Neural progenitor cell (in vitro differentiated cells): ENCODE data around the gene ARHGAP15. TPM values are rescaled to one million over a fixed set of nuclear protein-coding genes. Genes with fewer than 3 reads are reported as not detected.

Source experiments
- DNase-seq: peaks from one replicate; pipeline ENCODE4 v3.0.0-alpha.2; 2016; ENCODE audit warnings: low spot score
- H2AFZ ChIP-seq: fragments of 200-600 bp; sonication (generic); replicated peaks from 2 replicates; pipeline ENCODE4 v1.6.1; 2016; ENCODE audit warnings: antibody characterized with exemption
- H3F3A ChIP-seq: fragments of 200-600 bp; sonication (generic); 2 replicates; pipeline ENCODE4 v1.6.1; 2016; ENCODE audit warnings: antibody characterized with exemption, low read depth
- H3K27ac ChIP-seq: fragments of 200-600 bp; sonication (generic); 2 replicates; pipeline ENCODE4 v1.5.1; 2016; ENCODE audit warnings: mild to moderate bottlenecking
- H3K27me3 ChIP-seq: fragments of 200-600 bp; sonication (generic); 2 replicates; pipeline ENCODE4 v1.6.1; 2016; ENCODE audit warnings: mild to moderate bottlenecking, moderate library complexity
- H3K36me3 ChIP-seq: fragments of 200-600 bp; sonication (generic); 2 replicates; pipeline ENCODE4 v1.5.1; 2016
- H3K4me1 ChIP-seq: fragments of 200-600 bp; sonication (generic); 2 replicates; pipeline ENCODE4 v1.6.1; 2016; ENCODE audit warnings: mixed run types
- H3K4me2 ChIP-seq: fragments of 200-600 bp; sonication (generic); 2 replicates; pipeline ENCODE4 v1.6.1; 2016
- H3K4me3 ChIP-seq: fragments of 200-600 bp; sonication (generic); 2 replicates; pipeline ENCODE4 v1.5.1; 2016
- H3K79me2 ChIP-seq: fragments of 200-600 bp; sonication (generic); 2 replicates; pipeline ENCODE4 v1.6.1; 2016; ENCODE audit warnings: low read depth
- H3K9ac ChIP-seq: fragments of 200-600 bp; sonication (generic); 2 replicates; pipeline ENCODE4 v1.6.1; 2016
- H3K9me3 ChIP-seq: fragments of 200-600 bp; sonication (generic); 2 replicates; pipeline ENCODE4 v1.5.1; 2016; ENCODE audit warnings: low read depth
- H4K20me1 ChIP-seq: fragments of 200-600 bp; sonication (generic); 2 replicates; pipeline ENCODE4 v1.6.1; 2016; ENCODE audit warnings: low read depth
- H3K27ac Mint-ChIP-seq: 3 replicates; pipeline ENCODE4 v1.8.0; 2021; ENCODE audit warnings: mixed read lengths
- H3K27me3 Mint-ChIP-seq: 2 replicates; pipeline ENCODE4 v1.8.0; 2022; ENCODE audit warnings: low read depth, mild to moderate bottlenecking, inconsistent platforms, moderate library complexity, mixed read lengths; ENCODE audit not compliant: insufficient read depth
- H3K36me3 Mint-ChIP-seq: 3 replicates; pipeline ENCODE4 v1.8.0; 2021; ENCODE audit warnings: mixed read lengths
- H3K4me1 Mint-ChIP-seq: 3 replicates; pipeline ENCODE4 v1.8.0; 2021; ENCODE audit warnings: mixed read lengths
- H3K4me3 Mint-ChIP-seq: 3 replicates; pipeline ENCODE4 v1.8.0; 2021; ENCODE audit warnings: mild to moderate bottlenecking, moderate library complexity, mixed read lengths
- H3K9me3 Mint-ChIP-seq: 3 replicates; pipeline ENCODE4 v1.8.0; 2020; ENCODE audit warnings: mixed read lengths
- CTCF ChIP-seq: fragments of 200-600 bp; sonication (generic); IDR thresholded peaks from 2 replicates; pipeline ENCODE4 v1.5.1; 2017; ENCODE audit warnings: antibody characterized with exemption, mild to moderate bottlenecking
- EZH2 ChIP-seq: fragments of 200-600 bp; sonication (generic); IDR thresholded peaks from 2 replicates; pipeline ENCODE4 v1.6.1; 2017; ENCODE audit warnings: antibody characterized with exemption, mild to moderate bottlenecking, moderate library complexity
- EZH2phosphoT487 ChIP-seq: fragments of 200-600 bp; sonication (generic); IDR thresholded peaks from 2 replicates; pipeline ENCODE4 v1.6.1; 2017; ENCODE audit warnings: antibody characterized with exemption
- total RNA-seq: library from RNA; depleted of rRNA; stranded (reverse); fragments of >200 nt; gene quantifications from 2 replicates; pipeline ENCODE4 v1.2.3, GENCODE V29; 2015; ENCODE audit warnings: low replicate concordance

The ARHGAP15 gene
- total RNA-seq, 1 donor from 2014 or later, result 5.9 TPM

- Mint-ChIP-seq H3K27me3 (no peaks in the 10 kb centered on the region), H3K9me3 (no peaks in the 10 kb centered on the region)
- no peaks in the 10 kb centered on the region for H3K79me2 ChIP-seq
Measured at GRCh38 chr2:143466391-143466790, 337.2 kb downstream of the ARHGAP15 start.

GRCh38 chr2:143467011-143467410, 337.8 kb downstream of the ARHGAP15 start:
- H3K9ac ChIP-seq, result no peak overlapping the region
- H3K4me3 ChIP-seq, result no peak overlapping the region
- H3K4me2 ChIP-seq, result no peak overlapping the region
- no peak for TF ChIP-seq EZH2
- TF ChIP-seq CTCF, result no peak
- TF ChIP-seq EZH2phosphoT487, result no peak
- H3K4me1 ChIP-seq, result peaks cover 17% of the 10 kb centered on the region
- H3K27ac Mint-ChIP-seq, result no peak overlapping the region
- H3K4me1 Mint-ChIP-seq, result no peaks in the 10 kb centered on the region
- H3K36me3 ChIP-seq, result no peaks in the 10 kb centered on the region
- peaks cover 12% of the 10 kb centered on the region for H3F3A ChIP-seq
- no peak overlapping the region for H3K4me3 Mint-ChIP-seq
- no peaks in the 10 kb centered on the region for H4K20me1 ChIP-seq
- H3K36me3 Mint-ChIP-seq, result no peaks in the 10 kb centered on the region
- no peak overlapping the region for H3K27ac ChIP-seq
- no peaks in the 10 kb centered on the region for H3K79me2 ChIP-seq
- no peaks in the 10 kb centered on the region for H3K27me3 ChIP-seq
- H3K27me3 Mint-ChIP-seq, result no peaks in the 10 kb centered on the region
- H2AFZ ChIP-seq, result no peak overlapping the region
- DNase-seq, result no peak
- H3K9me3 Mint-ChIP-seq, result no peaks in the 10 kb centered on the region
- H3K9me3 ChIP-seq, result no peaks in the 10 kb centered on the region

More at GRCh38 chr2:143466391-143466790, 337.2 kb downstream of the ARHGAP15 start:
- Histone ChIP-seq H3K4me2 (no peak overlapping the region), H3K27me3 (no peaks in the 10 kb centered on the region), H3K27ac (no peak overlapping the region), H2AFZ (no peak overlapping the region), H3K4me3 (no peak overlapping the region), H3K9ac (no peak overlapping the region), H3K9me3 (no peaks in the 10 kb centered on the region), H3F3A (peaks cover 12% of the 10 kb centered on the region), H3K36me3 (no peaks in the 10 kb centered on the region), H3K4me1 (peaks cover 17% of the 10 kb centered on the region), H4K20me1 (no peaks in the 10 kb centered on the region)
- TF ChIP-seq EZH2phosphoT487 (no peak), CTCF (no peak), EZH2 (no peak)
- Mint-ChIP-seq H3K27ac (no peak overlapping the region), H3K4me3 (no peak overlapping the region), H3K36me3 (no peaks in the 10 kb centered on the region), H3K4me1 (no peaks in the 10 kb centered on the region)
- no peak for DNase-seq

GRCh38 chr2:143468341-143468888, 339.2 kb downstream of the ARHGAP15 start:
- H3K36me3 ChIP-seq, result no peaks in the 10 kb centered on the region
- no peaks in the 10 kb centered on the region for H3K9me3 ChIP-seq
- Mint-ChIP-seq H3K4me1 (no peaks in the 10 kb centered on the region), H3K27ac (no peak overlapping the region), H3K4me3 (no peak overlapping the region), H3K9me3 (no peaks in the 10 kb centered on the region), H3K36me3 (no peaks in the 10 kb centered on the region), H3K27me3 (no peaks in the 10 kb centered on the region)
- no peak overlapping the region for H3K4me3 ChIP-seq
- H3K4me1 ChIP-seq, result peaks cover 17% of the 10 kb centered on the region
- H3K27me3 ChIP-seq, result no peaks in the 10 kb centered on the region
- no peak overlapping the region for H3K4me2 ChIP-seq
- peaks cover 12% of the 10 kb centered on the region for H3F3A ChIP-seq
- H4K20me1 ChIP-seq, result no peaks in the 10 kb centered on the region
- H3K27ac ChIP-seq, result no peak overlapping the region
- DNase-seq, result no peak
- H3K9ac ChIP-seq, result no peak overlapping the region
- no peaks in the 10 kb centered on the region for H3K79me2 ChIP-seq
- H2AFZ ChIP-seq, result no peak overlapping the region
- no peak for TF ChIP-seq CTCF
- TF ChIP-seq EZH2, result no peak
- TF ChIP-seq EZH2phosphoT487, result no peak
